ENCODE data around the gene MAGEB1.

Gene MAGEB1

DNA sequence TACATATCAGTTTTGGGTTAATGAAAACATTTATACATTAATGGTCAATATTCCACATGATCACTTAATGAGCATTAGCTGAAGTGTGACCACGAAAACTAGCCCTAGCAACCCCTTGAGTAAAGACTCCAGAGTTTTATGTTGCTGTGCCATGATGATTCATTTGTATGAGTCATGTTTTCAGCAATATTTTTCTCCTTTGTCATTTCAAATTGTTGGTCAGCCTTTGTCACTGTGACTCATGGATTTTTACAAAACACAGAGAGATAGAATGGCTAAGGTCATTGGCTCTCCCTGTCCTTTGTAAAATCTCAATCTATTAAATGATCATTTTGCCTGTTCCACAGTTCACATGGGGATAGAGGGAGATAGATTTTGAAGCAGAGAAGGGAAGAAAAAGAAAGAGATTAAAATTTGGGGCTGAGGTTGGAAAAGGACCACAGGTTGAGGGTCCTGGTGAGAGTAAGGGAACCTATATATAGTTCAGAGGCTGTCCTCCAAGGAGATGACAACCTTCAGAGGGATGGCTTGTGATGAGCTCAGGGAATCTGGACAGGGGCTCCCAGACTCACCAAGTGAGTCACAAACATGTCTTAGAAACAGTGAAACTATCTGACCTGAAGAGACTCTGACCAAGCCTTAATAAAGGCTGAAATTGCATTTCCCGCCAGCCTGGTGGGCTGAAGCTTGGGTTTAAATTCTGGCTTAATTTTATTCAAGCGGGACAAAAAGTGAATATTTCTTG, 36.7 kb downstream of the MAGEB1 start:
- DNase-seq (ENCODE audit: low read depth, low spot score) = peak; percentile 44
- peak overlapping the region; percentile 65 for H3K27ac ChIP-seq

DNA sequence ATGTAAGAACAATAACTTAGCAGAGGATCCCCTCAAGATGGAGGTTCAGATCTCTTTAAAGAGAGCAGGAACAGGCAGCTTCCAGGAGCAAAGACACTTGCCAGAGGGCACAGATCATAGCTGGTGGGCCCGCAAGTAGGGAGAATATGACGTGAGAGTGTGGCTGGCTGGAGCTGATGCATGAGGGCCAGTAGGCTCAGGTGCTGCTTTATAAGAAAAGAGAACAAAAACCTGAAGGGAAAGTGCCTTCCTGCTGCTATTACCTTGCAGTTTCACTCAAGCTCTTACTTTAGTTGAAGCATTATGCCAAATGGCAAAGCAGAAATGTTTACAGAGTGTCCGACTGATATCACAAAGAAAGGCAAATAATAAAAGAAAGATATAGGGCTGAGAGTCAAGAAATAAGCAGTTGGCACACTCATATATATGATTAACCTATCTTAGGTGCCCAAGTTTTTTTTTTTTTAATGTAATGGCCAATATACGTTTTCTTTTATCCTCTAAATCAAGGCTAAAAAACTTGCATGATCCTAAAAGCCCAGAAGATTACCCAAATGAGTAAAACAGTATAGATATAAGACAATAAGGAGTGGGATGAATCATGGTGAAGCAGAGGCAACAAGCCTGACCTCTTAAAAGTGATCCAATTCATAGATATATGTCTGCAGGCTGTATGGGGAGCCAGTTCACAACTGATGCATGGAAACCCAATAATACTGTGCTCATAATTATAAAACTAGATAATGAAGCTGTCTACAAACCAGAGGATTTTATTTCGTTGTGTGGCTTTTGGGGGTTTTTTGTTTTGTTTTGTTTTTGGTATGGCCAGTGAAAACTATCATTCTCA, 49.7 kb downstream of the MAGEB1 start:
- no peak for DNase-seq (ENCODE audit: low read depth, low spot score)
- H3K27ac ChIP-seq = no peak overlapping the region

DNA sequence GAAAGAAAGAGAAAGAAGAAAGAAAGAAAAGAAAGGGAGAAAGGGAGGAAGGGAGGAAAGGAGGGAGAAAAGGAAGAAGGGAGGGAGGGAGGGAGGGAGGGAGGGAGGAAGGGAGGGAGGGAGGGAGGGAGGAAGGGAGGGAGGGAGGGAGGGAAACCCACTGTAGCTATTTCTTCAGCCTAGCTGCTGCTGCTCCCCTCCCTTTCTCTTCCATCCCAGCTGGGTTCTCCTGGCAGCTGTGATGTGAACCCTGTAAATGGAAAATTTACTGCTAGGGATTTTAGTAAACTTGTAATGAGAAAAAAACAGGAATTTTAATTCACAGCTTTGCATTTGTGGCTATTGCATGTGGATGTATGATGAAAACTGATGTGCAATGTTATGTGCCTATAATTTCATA, 54.3 kb downstream of the MAGEB1 start:
- no peak overlapping the region for H3K27ac ChIP-seq
- no peak for DNase-seq (ENCODE audit: low read depth, low spot score)

Measured in epithelial cell of prostate (primary cell).